K562 (cell line): ENCODE data around the gene GRIP1. TPM values are rescaled to one million over a fixed set of nuclear protein-coding genes. Genes with fewer than 3 reads are reported as not detected.
A peak's percentile ranks its signal among the peaks of the same experiment; 100 is the strongest.

Experiments used
- ATF7 ChIP-seq: fragments of 450-650 bp; IDR thresholded peaks from 2 replicates; pipeline ENCODE4 v1.7.1; 2014; ENCODE audit warnings: mild to moderate bottlenecking, moderate library complexity
- EP300 ChIP-seq: IDR thresholded peaks from 2 replicates; pipeline ENCODE4 v1.6.1; 2012; ENCODE audit warnings: low read length, improper control_type of control experiment
- NFRKB ChIP-seq: fragments of 450-650 bp; IDR thresholded peaks from 2 replicates; pipeline ENCODE4 v1.6.1; 2016; ENCODE audit warnings: low read depth
- NONO ChIP-seq, 2 experiments: fragments of 200-400 bp in 1 of 2; fragments of 450-650 bp in 1 of 2; formaldehyde crosslinking in 1 of 2; IDR thresholded peaks; 2 replicates each; pipeline ENCODE4 v1.6.1; 2017; ENCODE audit warnings: low read depth in 2 of 2, mild to moderate bottlenecking in 2 of 2, moderate library complexity in 2 of 2, low read length in 1 of 2
- XRCC3 ChIP-seq: fragments of 450-650 bp; IDR thresholded peaks from 2 replicates; pipeline ENCODE4 v1.6.1; 2017; ENCODE audit warnings: mild to moderate bottlenecking, moderate library complexity
- ZBTB7A ChIP-seq: IDR thresholded peaks from 2 replicates; pipeline ENCODE4 v1.6.1; 2011; ENCODE audit warnings: low read depth, mild to moderate bottlenecking, low read length, moderate library complexity, borderline replicate concordance; ENCODE audit not compliant: control insufficient read depth
- ZNF175 ChIP-seq: fragments of 200-800 bp; sonication (Bioruptor generic); IDR thresholded peaks from 2 replicates; pipeline ENCODE4 v1.6.1; 2016; ENCODE audit warnings: low read depth, mild to moderate bottlenecking, missing genetic modification characterization, missing compliant biosample characterization
- ZNF354B ChIP-seq: fragments of 250-450 bp; sonication (Bioruptor Pico); IDR thresholded peaks from 2 replicates; pipeline ENCODE4 v1.4.0; 2020
- ZNF644 ChIP-seq: fragments of 200-800 bp; sonication (Bioruptor generic); IDR thresholded peaks from 2 replicates; pipeline ENCODE4 v1.6.1; 2016; ENCODE audit warnings: low read depth, missing genetic modification characterization, missing compliant biosample characterization
- polyA plus RNA-seq, 8 experiments: library from polyadenylated mRNA; depleted of rRNA in 4 of 8; stranded (reverse) in 5 of 8; unstranded in 3 of 8; fragments of >200 nt; fragmentation: Nextera tagmentation in 2 of 8; fragmentation: Illumina TruSeq in 1 of 8; extraction: Ambion mirVana in 2 of 8; extraction: Trizol in 1 of 8; gene quantifications; 2 replicates each; pipeline versions ENCODE4 v1.2.1 to v1.2.3, GENCODE V29; 2011 to 2014; ENCODE audit warnings: inconsistent platforms in 1 of 8, missing spikeins in 1 of 8
- total RNA-seq, 7 experiments: library from RNA; depleted of rRNA in 6 of 7; stranded (reverse); fragments of >200 nt in 6 of 7; fragmentation: Illumina TruSeq in 2 of 7; extraction: Trizol in 2 of 7; gene quantifications; 2 replicates each; pipeline versions ENCODE4 v1.2.1 to v1.2.3, GENCODE V29; 2011 to 2021; ENCODE audit warnings: low replicate concordance in 1 of 7
- TF ChIP-seq, protein P1 (sequence below): IDR thresholded peaks from 2 replicates; pipeline ENCODE4 v1.6.1; 2016; ENCODE audit warnings: missing genetic modification characterization, missing compliant biosample characterization
- TF ChIP-seq, protein P2 (sequence below): fragments of 450-650 bp; formaldehyde crosslinking; IDR thresholded peaks from 2 replicates; pipeline ENCODE4 v1.4.0; 2020; ENCODE audit warnings: mild to moderate bottlenecking, moderate library complexity
- TF ChIP-seq, protein P3 (sequence below): fragments of 450-650 bp; IDR thresholded peaks from 2 replicates; pipeline ENCODE4 v1.6.1; 2016; ENCODE audit warnings: antibody characterized with exemption
- TF ChIP-seq, protein P4 (sequence below), 2 experiments: fragments of 150-350 bp in 1 of 2; IDR thresholded peaks; 2 replicates each; pipeline ENCODE4 v1.6.1; 2012 to 2016; ENCODE audit warnings: low read depth in 2 of 2, low read length in 2 of 2, mild to moderate bottlenecking in 1 of 2, moderate library complexity in 1 of 2
- TF ChIP-seq, protein P5 (sequence below): sonication (generic); formaldehyde crosslinking; IDR thresholded peaks from 2 replicates; pipeline ENCODE4 v1.8.0; 2023; ENCODE audit warnings: mild to moderate bottlenecking, missing genetic modification reagents

The GRIP1 gene
- total and polyA plus RNA-seq, 9 of the 15 experiments (the other 6 are each of a cell fraction or from before 2014, with no cell fraction given) = 0.28 to 1.2 (median 0.45) TPM

DNA sequence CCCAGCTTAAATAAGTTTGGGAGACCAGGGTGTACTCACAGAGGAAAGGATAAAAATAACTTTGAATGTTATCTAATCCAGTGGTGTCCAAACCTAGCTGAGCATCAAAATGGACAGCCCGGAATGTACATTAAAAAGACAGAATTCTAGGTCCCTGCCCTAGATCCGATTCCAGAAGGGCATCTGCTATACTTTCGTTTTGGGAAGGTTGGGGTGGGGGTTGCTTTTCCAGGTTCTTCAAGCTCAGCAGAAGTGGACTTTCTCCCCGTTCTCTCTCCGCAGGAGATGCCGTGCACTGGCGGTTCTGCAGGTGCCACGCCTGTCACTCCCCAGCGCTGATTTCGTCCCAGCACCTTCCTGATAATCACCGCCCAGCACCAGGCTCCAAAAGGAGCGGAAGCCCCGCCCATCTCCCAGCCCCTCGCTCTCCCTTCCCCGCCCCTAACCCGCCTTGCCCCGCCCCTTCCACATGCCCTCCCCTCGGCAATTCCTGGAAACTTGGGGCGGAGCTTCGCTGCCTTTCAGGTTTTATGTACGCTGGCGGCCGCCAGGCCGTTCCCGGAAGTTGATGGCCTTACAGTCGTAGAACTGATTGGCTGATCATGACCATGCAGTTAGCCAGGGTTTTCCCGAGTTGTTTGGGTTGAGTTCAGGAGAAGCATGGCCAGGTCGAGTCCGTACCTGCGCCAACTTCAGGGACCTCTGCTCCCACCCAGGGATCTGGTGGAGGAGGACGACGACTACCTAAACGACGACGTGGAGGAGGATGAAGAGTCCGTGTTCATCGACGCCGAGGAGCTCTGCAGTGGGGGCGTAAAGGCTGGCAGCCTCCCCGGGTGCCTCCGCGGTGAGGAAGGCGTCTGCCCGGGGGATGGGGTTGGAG lies 376.7 kb downstream of the GRIP1 start, which contains the start of gene HELB (continued):
- TF ChIP-seq ZNF175 (no peak), ATF7 (peak; percentile 59), ZNF354B (CRISPR knock-in tag) (no peak), ZBTB7A (peak; percentile 45; the same call in 1 of the 2 replicates), XRCC3 (no peak), NFRKB (peak; percentile 77), ZNF644 (tag) (no peak), EP300 (0 out of 2 replicates have a peak, but pooled peaks have one; percentile 23), NONO (IDR thresholded peaks at IDR 0.05; ENCODE audit: low read depth in 2 of 2, low read length in 1 of 2) (no peak)
- TF ChIP-seq, protein P1, sequence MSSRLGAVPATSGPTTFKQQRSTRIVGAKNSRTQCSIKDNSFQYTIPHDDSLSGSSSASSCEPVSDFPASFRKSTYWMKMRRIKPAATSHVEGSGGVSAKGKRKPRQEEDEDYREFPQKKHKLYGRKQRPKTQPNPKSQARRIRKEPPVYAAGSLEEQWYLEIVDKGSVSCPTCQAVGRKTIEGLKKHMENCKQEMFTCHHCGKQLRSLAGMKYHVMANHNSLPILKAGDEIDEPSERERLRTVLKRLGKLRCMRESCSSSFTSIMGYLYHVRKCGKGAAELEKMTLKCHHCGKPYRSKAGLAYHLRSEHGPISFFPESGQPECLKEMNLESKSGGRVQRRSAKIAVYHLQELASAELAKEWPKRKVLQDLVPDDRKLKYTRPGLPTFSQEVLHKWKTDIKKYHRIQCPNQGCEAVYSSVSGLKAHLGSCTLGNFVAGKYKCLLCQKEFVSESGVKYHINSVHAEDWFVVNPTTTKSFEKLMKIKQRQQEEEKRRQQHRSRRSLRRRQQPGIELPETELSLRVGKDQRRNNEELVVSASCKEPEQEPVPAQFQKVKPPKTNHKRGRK (tag) = no peak
- TF ChIP-seq, protein P2, sequence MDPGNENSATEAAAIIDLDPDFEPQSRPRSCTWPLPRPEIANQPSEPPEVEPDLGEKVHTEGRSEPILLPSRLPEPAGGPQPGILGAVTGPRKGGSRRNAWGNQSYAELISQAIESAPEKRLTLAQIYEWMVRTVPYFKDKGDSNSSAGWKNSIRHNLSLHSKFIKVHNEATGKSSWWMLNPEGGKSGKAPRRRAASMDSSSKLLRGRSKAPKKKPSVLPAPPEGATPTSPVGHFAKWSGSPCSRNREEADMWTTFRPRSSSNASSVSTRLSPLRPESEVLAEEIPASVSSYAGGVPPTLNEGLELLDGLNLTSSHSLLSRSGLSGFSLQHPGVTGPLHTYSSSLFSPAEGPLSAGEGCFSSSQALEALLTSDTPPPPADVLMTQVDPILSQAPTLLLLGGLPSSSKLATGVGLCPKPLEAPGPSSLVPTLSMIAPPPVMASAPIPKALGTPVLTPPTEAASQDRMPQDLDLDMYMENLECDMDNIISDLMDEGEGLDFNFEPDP (CRISPR knock-in tag) = no peak
- TF ChIP-seq, protein P3, sequence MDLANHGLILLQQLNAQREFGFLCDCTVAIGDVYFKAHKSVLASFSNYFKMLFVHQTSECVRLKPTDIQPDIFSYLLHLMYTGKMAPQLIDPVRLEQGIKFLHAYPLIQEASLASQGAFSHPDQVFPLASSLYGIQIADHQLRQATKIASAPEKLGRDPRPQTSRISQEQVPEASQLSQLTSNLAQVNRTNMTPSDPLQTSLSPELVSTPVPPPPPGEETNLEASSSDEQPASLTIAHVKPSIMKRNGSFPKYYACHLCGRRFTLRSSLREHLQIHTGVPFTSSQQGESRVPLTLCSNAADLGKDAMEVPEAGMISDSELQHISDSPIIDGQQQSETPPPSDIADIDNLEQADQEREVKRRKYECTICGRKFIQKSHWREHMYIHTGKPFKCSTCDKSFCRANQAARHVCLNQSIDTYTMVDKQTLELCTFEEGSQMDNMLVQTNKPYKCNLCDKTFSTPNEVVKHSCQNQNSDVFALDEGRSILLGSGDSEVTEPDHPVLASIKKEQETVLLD = peak; percentile 60; the same call in 1 of the 2 replicates
- TF ChIP-seq, protein P4, sequence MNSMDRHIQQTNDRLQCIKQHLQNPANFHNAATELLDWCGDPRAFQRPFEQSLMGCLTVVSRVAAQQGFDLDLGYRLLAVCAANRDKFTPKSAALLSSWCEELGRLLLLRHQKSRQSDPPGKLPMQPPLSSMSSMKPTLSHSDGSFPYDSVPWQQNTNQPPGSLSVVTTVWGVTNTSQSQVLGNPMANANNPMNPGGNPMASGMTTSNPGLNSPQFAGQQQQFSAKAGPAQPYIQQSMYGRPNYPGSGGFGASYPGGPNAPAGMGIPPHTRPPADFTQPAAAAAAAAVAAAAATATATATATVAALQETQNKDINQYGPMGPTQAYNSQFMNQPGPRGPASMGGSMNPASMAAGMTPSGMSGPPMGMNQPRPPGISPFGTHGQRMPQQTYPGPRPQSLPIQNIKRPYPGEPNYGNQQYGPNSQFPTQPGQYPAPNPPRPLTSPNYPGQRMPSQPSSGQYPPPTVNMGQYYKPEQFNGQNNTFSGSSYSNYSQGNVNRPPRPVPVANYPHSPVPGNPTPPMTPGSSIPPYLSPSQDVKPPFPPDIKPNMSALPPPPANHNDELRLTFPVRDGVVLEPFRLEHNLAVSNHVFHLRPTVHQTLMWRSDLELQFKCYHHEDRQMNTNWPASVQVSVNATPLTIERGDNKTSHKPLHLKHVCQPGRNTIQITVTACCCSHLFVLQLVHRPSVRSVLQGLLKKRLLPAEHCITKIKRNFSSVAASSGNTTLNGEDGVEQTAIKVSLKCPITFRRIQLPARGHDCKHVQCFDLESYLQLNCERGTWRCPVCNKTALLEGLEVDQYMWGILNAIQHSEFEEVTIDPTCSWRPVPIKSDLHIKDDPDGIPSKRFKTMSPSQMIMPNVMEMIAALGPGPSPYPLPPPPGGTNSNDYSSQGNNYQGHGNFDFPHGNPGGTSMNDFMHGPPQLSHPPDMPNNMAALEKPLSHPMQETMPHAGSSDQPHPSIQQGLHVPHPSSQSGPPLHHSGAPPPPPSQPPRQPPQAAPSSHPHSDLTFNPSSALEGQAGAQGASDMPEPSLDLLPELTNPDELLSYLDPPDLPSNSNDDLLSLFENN (IDR thresholded peaks at IDR 0.05; ENCODE audit: low read depth in 2 of 2, low read length in 2 of 2) = no peak
- TF ChIP-seq, protein P5, sequence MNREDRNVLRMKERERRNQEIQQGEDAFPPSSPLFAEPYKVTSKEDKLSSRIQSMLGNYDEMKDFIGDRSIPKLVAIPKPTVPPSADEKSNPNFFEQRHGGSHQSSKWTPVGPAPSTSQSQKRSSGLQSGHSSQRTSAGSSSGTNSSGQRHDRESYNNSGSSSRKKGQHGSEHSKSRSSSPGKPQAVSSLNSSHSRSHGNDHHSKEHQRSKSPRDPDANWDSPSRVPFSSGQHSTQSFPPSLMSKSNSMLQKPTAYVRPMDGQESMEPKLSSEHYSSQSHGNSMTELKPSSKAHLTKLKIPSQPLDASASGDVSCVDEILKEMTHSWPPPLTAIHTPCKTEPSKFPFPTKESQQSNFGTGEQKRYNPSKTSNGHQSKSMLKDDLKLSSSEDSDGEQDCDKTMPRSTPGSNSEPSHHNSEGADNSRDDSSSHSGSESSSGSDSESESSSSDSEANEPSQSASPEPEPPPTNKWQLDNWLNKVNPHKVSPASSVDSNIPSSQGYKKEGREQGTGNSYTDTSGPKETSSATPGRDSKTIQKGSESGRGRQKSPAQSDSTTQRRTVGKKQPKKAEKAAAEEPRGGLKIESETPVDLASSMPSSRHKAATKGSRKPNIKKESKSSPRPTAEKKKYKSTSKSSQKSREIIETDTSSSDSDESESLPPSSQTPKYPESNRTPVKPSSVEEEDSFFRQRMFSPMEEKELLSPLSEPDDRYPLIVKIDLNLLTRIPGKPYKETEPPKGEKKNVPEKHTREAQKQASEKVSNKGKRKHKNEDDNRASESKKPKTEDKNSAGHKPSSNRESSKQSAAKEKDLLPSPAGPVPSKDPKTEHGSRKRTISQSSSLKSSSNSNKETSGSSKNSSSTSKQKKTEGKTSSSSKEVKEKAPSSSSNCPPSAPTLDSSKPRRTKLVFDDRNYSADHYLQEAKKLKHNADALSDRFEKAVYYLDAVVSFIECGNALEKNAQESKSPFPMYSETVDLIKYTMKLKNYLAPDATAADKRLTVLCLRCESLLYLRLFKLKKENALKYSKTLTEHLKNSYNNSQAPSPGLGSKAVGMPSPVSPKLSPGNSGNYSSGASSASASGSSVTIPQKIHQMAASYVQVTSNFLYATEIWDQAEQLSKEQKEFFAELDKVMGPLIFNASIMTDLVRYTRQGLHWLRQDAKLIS (CRISPR knock-in tag) = no peak
